ENCODE results near the gene SORCS2.

SORCS2 gene

GRCh38 chr4:7510538-7510937 is 318.2 kb downstream of the SORCS2 start:
- no peak for DNase-seq (ENCODE audit: low read depth)

GRCh38 chr4:7511525-7511924 is 319.2 kb downstream of the SORCS2 start:
- no peak for DNase-seq (ENCODE audit: low read depth)

- DNase-seq (ENCODE audit: low read depth) = no peak
Measured at GRCh38 chr4:7512428-7512827, 320.1 kb downstream of the SORCS2 start.

GRCh38 chr4:7512946-7513345 is 320.6 kb downstream of the SORCS2 start:
- DNase-seq (ENCODE audit: low read depth) = no peak

GRCh38 chr4:7513671-7514070 is 321.3 kb downstream of the SORCS2 start:
- peak; percentile 40 for DNase-seq (ENCODE audit: low read depth)

DNA sequence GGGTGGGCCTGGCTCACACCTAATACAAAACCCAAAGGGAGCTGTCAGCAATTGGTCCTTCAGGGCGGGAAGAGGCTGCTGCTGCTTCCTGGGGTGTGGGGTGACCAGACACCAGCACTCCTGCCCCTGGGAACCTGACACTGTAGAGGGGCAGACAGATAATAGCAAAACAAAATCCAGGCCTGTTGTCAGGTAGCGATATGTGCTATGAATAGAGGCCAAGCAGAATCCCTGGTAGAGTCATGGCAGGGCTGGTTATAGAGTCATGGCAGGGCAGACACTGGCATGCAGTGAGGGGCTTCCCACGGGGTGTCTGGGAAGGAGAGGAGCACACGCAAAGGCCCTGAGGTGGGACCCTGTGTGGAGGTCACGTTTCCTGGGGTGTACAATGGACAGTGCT is 321.9 kb downstream of the SORCS2 start:
- no peak for DNase-seq (ENCODE audit: low read depth)

DNA sequence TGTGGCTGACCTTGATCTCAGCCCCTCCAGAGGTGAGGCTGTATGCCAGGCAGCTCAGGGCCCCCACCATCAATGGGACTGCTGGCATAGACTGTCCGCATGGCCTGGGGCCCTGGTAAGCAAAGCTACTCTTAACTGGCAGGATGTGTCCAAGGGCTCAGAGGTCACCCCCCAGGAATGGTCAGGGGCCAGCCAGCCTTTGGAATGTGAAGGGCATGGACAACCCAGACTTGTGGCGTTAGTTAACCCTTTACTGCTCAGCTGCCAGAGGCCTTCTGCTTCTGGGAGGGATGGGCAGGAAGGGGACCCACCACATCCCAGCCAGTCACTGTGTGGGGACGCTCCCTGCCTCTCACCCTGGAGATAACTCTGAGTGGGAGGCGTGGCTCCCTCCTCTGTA is 322.5 kb downstream of the SORCS2 start:
- DNase-seq (ENCODE audit: low read depth) = no peak

GRCh38 chr4:7515390-7515902 is 323.1 kb downstream of the SORCS2 start:
- peak; percentile 3 for DNase-seq (ENCODE audit: low read depth)

- DNase-seq (ENCODE audit: low read depth) = no peak
Measured at GRCh38 chr4:7516096-7516772, 323.9 kb downstream of the SORCS2 start.

DNA sequence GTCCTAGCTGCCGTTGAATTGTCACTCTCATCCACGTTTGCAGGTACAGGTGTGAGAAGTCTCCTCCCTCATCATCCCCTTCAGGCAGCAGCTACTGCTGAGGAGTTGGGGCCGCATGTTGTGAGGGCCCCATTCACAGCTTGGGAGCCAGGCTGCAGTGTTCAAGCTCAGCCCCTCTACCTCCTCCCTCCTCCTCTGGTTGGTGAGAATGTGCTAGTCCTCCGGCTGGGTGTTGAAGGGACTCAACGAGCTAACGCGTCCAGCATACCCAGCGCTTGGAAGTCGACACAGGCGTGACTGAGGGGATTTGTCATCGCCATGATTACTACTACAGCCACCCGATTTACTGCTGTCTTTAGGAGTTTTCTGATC is 324.4 kb downstream of the SORCS2 start:
- DNase-seq (ENCODE audit: low read depth) = no peak

- no peak for DNase-seq (ENCODE audit: low read depth)
Measured at GRCh38 chr4:7518871-7519637, 326.7 kb downstream of the SORCS2 start.

- no peak for DNase-seq (ENCODE audit: low read depth)
Measured at GRCh38 chr4:7519638-7520376, 327.5 kb downstream of the SORCS2 start.

DNA sequence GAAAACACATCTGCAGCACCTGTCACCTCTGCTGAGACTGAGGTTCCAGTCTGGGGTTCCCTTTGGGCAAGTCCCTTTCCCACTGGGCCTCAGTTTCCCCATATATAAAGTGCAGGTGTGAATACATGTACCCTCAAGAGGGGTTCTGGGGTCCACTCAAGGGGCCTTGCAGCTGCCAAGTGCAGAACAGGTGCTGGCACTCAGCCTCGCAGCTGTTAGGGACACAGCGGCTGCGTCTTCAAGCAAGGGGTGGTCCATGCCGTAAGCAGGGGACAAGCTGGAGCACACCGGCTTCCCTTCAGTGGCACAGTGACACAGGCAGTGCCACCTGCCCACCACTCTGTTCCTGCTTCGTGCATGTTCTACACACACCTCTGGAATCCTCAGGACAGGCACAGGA is 329.3 kb downstream of the SORCS2 start:
- DNase-seq (ENCODE audit: low read depth) = no peak

DNA sequence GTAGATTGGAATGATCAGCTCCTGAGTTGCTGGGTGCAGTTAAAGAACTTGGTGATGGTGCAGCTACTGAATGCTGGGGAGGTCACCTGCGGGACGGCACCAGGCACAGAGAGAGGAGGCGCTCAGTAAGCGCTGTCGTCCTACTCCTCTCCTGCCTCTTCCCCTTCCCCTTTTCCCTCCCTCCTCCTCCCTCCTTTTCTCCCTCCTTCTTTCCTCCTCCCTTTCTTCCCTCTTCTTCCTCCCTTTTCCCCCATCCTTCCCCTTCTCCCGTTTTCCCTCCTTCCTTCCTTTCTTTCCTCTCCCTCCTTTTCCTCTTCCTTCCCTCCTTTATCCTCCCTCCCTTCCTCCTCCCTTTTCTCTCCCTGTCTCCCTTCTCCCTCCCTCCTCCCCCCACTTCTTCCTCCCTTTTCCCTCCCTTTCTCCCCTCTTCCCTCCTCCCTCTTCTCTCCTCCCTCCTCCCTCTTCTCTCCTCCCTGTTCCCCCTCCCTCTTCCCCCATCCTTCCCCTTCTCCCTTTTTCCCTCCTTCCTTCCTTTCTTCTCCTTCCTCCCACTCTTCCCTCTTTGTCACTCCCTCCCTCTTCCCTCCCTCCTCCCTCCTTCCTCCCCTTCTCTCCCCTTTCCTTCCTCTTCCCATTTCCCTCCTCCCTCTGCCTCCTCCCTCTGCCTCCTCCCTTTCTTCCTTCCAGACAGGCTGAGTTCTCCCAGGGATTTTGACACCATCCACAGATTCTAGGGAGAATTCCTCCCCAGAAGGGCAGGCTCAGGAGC is 330.3 kb downstream of the SORCS2 start:
- no peak for DNase-seq (ENCODE audit: low read depth)

DNA sequence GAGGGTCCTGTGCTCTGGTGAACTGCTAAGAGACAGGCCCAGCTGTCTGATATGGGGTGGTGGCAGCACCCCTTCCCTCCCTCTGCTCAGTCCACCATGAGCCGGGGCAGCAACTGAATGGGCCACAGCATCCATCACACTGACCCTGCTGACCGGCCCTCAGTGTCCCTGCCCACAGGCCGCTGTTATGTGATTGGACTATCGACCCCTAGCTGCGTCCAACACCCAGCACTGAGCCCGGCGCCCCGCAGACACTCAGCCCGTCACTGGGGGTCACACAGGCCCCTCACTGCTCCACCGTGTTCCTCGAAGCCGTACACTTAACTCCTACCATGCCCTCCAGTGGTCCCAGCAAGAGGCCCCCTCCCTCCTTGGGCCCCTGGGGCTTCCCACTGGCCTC is 331.2 kb downstream of the SORCS2 start:
- no peak for DNase-seq (ENCODE audit: low read depth)

GRCh38 chr4:7524064-7524682 is 331.8 kb downstream of the SORCS2 start:
- DNase-seq (ENCODE audit: low read depth) = no peak

GRCh38 chr4:7524843-7525242 is 332.5 kb downstream of the SORCS2 start:
- no peak for DNase-seq (ENCODE audit: low read depth)

- DNase-seq (ENCODE audit: low read depth) = no peak
Measured at GRCh38 chr4:7526491-7526890, 334.2 kb downstream of the SORCS2 start.

DNA sequence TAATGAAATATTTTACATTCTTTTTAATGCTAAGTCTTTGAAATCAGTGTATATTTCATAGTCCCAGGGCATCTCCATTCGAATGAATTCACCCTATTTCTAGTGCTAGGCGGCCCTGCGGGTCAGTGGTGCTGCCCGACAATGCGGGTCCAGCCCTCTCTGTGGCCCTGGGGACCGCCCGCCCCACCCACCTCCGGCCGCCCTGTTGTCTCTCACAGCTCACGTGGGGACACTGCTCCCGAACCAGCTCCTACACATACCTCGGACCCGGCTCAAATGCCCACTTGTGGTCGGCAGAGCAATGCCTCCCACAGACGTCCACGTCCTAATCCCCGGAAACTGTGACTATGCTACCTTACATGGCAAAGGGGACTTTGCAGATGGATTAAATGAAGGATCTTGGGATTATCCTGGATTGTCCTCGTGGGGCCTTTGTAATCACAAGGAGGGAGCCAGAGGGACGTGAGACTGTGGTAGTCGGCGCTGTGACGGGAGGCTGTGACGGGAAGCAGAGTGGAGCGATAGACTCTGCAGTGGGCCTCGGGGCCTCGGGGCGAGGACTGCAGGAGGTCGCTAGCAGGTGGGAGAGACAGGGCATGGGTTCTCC is 334.7 kb downstream of the SORCS2 start:
- no peak for DNase-seq (ENCODE audit: low read depth)

GRCh38 chr4:7529368-7530080 is 337.2 kb downstream of the SORCS2 start:
- no peak for DNase-seq (ENCODE audit: low read depth)

- DNase-seq (ENCODE audit: low read depth) = no peak
Measured at GRCh38 chr4:7530082-7530481, 337.7 kb downstream of the SORCS2 start.
